Mucosa of descending colon (tissue), 3 donors: ENCODE measurements around the gene ADAM23. TPM values are rescaled to one million over a fixed set of nuclear protein-coding genes. Genes with fewer than 3 reads are reported as not detected.

Experiments
- ATAC-seq: fragments of 200-7000 bp; cut with Tn5 transposase; one replicate; pipeline ENCODE4 v1.9.1; 2020; ENCODE audit warnings: mild to moderate bottlenecking, moderate library complexity
- DNase-seq, 3 donors: peaks; one replicate each; pipeline ENCODE4 v3.0.0-alpha.2; 2020
- H3K36me3 ChIP-seq: fragments of 200-600 bp; one replicate; pipeline ENCODE4 v1.8.0; 2021; ENCODE audit warnings: low read depth, mild to moderate bottlenecking
- H3K4me1 ChIP-seq: fragments of 200-600 bp; one replicate; pipeline ENCODE4 v1.8.0; 2021; ENCODE audit warnings: low read depth, mild to moderate bottlenecking
- H3K4me3 ChIP-seq: fragments of 200-600 bp; one replicate; pipeline ENCODE4 v1.8.0; 2021; ENCODE audit warnings: mild to moderate bottlenecking
- H3K9me3 ChIP-seq: fragments of 200-600 bp; one replicate; pipeline ENCODE4 v1.8.0; 2021; ENCODE audit warnings: mild to moderate bottlenecking
- CTCF ChIP-seq: fragments of 200-600 bp; IDR thresholded peaks from one replicate; pipeline ENCODE4 v1.8.0; 2022; ENCODE audit warnings: antibody characterized with exemption, mild to moderate bottlenecking
- intact Hi-C, 2 donors: fragments of 100-400 bp; cut with DNase I in 1 of 2; cut with micrococcal nuclease in 1 of 2; formaldehyde crosslinking; loops; one replicate each; pipeline versions ENCODE4 v1.11.0 to v1.11.1; 2022; cut with DNase I, micrococcal nuclease
- total RNA-seq, 3 donors: library from RNA; stranded (reverse); fragmentation: NEBNext Ultra II Directional in 2 of 3; extraction: Animal tissue kit (Norgen Biotek cat#: 25700) in 2 of 3; gene quantifications; one replicate each; pipeline versions ENCODE4 v1.2.1 to v1.2.4, GENCODE V29; 2021 to 2023
- donor health status: DM: no; HTN: no; CAD: no; lungs with moderate emphysema.
- donor health status: DM: no; HTN: no; CAD: no.
- donor health status: DM: no; HTN: yes; CAD: no.

The ADAM23 gene
- total RNA-seq, 3 donors from 2014 or later, result 1.2 to 2.7 (median 1.4) TPM

- no peak for ATAC-seq
- H3K9me3 ChIP-seq, result no peaks in the 10 kb centered on the region
- no peak for TF ChIP-seq CTCF
- DNase-seq, result no peak
- no peak overlapping the region for H3K4me3 ChIP-seq
- no peaks in the 10 kb centered on the region for H3K36me3 ChIP-seq
- no peaks in the 10 kb centered on the region for H3K4me1 ChIP-seq
- intact Hi-C loops, result no loop called here
Observed at GRCh38 chr2:206526416-206526815, 83.1 kb downstream of the ADAM23 start.

GRCh38 chr2:206527153-206527552, 83.8 kb downstream of the ADAM23 start:
- DNase-seq (no peak), ATAC-seq (no peak)
- Histone ChIP-seq H3K9me3 (no peaks in the 10 kb centered on the region), H3K4me1 (no peaks in the 10 kb centered on the region), H3K4me3 (no peak overlapping the region), H3K36me3 (no peaks in the 10 kb centered on the region)
- no peak for TF ChIP-seq CTCF
- intact Hi-C loops, result no loop called here

- ATAC-seq, result peak; percentile 47
- DNase-seq, result no peak
- intact Hi-C loops, result no loop called here
- no peak for TF ChIP-seq CTCF
- Histone ChIP-seq H3K4me1 (no peaks in the 10 kb centered on the region), H3K36me3 (no peaks in the 10 kb centered on the region), H3K4me3 (no peak overlapping the region), H3K9me3 (no peaks in the 10 kb centered on the region)
Observed at GRCh38 chr2:206530727-206531126, 87.4 kb downstream of the ADAM23 start.

- Histone ChIP-seq H3K4me3 (no peak overlapping the region), H3K4me1 (no peaks in the 10 kb centered on the region), H3K9me3 (no peaks in the 10 kb centered on the region), H3K36me3 (no peaks in the 10 kb centered on the region)
- DNase-seq (no peak), ATAC-seq (no peak)
- TF ChIP-seq CTCF, result no peak
- intact Hi-C loops, result no loop called here
Observed at GRCh38 chr2:206531996-206532543, 88.7 kb downstream of the ADAM23 start.

GRCh38 chr2:206533977-206534376, 90.6 kb downstream of the ADAM23 start:
- Histone ChIP-seq H3K4me1 (no peaks in the 10 kb centered on the region), H3K9me3 (no peaks in the 10 kb centered on the region), H3K4me3 (no peak overlapping the region), H3K36me3 (no peaks in the 10 kb centered on the region)
- ATAC-seq, result no peak
- DNase-seq, result no peak
- TF ChIP-seq CTCF, result no peak
- intact Hi-C loops, result no loop called here
